Dermis blood vessel endothelial cell (primary cell): ENCODE results near the gene CRTC1. TPM values are rescaled to one million over a fixed set of nuclear protein-coding genes. Genes with fewer than 3 reads are reported as not detected.

ENCODE experiments used
- DNase-seq: peaks from one replicate; pipeline ENCODE4 v3.0.0; 2010
- total RNA-seq: library from RNA; depleted of rRNA; stranded (reverse); fragments of >200 nt; gene quantifications from 2 replicates; pipeline ENCODE4 v1.2.3, GENCODE V29; 2014

CRTC1 gene
- total RNA-seq, 1 donor from 2014 or later: 1.2 TPM

- DNase-seq: no peak
Observed at GRCh38 chr19:18750295-18750970, 67.0 kb downstream of the CRTC1 start.

GRCh38 chr19:18751571-18751970 is 68.1 kb downstream of the CRTC1 start:
- no peak for DNase-seq

GRCh38 chr19:18754501-18754900 is 71.0 kb downstream of the CRTC1 start:
- no peak for DNase-seq

GRCh38 chr19:18756896-18757295 is 73.4 kb downstream of the CRTC1 start:
- no peak for DNase-seq

- no peak for DNase-seq
Observed at GRCh38 chr19:18759304-18759994, 76.0 kb downstream of the CRTC1 start.

- no peak for DNase-seq
Observed at GRCh38 chr19:18759995-18760426, 76.5 kb downstream of the CRTC1 start.

GRCh38 chr19:18760440-18761383 is 77.2 kb downstream of the CRTC1 start:
- no peak for DNase-seq

- DNase-seq: no peak
Observed at GRCh38 chr19:18761531-18762110, 78.1 kb downstream of the CRTC1 start.

GRCh38 chr19:18762125-18763023 is 78.9 kb downstream of the CRTC1 start:
- DNase-seq: peak; percentile 51

- peak; percentile 34 for DNase-seq
Observed at GRCh38 chr19:18763674-18764590, 80.5 kb downstream of the CRTC1 start.

- no peak for DNase-seq
Observed at GRCh38 chr19:18764591-18765051, 81.1 kb downstream of the CRTC1 start.

- DNase-seq: no peak
Observed at GRCh38 chr19:18765224-18765623, 81.7 kb downstream of the CRTC1 start.

- DNase-seq: no peak
Observed at GRCh38 chr19:18768046-18768771, 84.7 kb downstream of the CRTC1 start.

GRCh38 chr19:18768997-18769891 is 85.8 kb downstream of the CRTC1 start:
- DNase-seq: no peak

- DNase-seq: no peak
Observed at GRCh38 chr19:18769989-18770528, 86.6 kb downstream of the CRTC1 start.

- no peak for DNase-seq
Observed at GRCh38 chr19:18770663-18771327, 87.3 kb downstream of the CRTC1 start.

- DNase-seq: peak; percentile 17
Observed at GRCh38 chr19:18771328-18772242, 88.1 kb downstream of the CRTC1 start.
